Heart right ventricle (tissue), 16 donors: Measurements from ENCODE around the gene PRH1. TPM values are rescaled to one million over a fixed set of nuclear protein-coding genes. Genes with fewer than 3 reads are reported as not detected.

Source experiments
- ATAC-seq, 8 donors: fragments of 200-7000 bp; cut with Tn5 transposase; one replicate each; pipeline ENCODE4 v1.9.1; 2020; ENCODE audit warnings: mild to moderate bottlenecking in 8 of 8, moderate library complexity in 8 of 8, moderate number of reproducible peaks in 1 of 8
- DNase-seq, 2 donors: peaks; one replicate each; pipeline ENCODE4 v3.0.0-alpha.2; 2020
- H3K27ac ChIP-seq, 10 donors: fragments of 200-600 bp; sonication (generic) in 2 of 10; one replicate each; pipeline versions ENCODE4 v1.5.0 to v1.8.0; 2020 to 2022; ENCODE audit warnings: mild to moderate bottlenecking in 3 of 10
- H3K27me3 ChIP-seq, 7 donors: fragments of 200-600 bp; one replicate each; pipeline ENCODE4 v1.8.0; 2021 to 2022; ENCODE audit warnings: mild to moderate bottlenecking in 2 of 7
- H3K36me3 ChIP-seq, 9 donors: fragments of 200-600 bp; sonication (generic) in 1 of 9; one replicate each; pipeline versions ENCODE4 v1.5.0 to v1.8.0; 2020 to 2022; ENCODE audit warnings: mild to moderate bottlenecking in 2 of 9
- H3K4me1 ChIP-seq, 9 donors: fragments of 200-600 bp; sonication (generic) in 1 of 9; one replicate each; pipeline versions ENCODE4 v1.5.0 to v1.8.0; 2020 to 2022; ENCODE audit warnings: mild to moderate bottlenecking in 4 of 9
- H3K4me3 ChIP-seq, 10 donors: fragments of 200-600 bp; sonication (generic) in 2 of 10; one replicate each; pipeline versions ENCODE4 v1.5.0 to v1.8.0; 2020 to 2022; ENCODE audit warnings: mild to moderate bottlenecking in 7 of 10, moderate library complexity in 2 of 10
- H3K9me3 ChIP-seq, 11 donors: fragments of 200-600 bp in 10 of 11; sonication (generic) in 2 of 11; one replicate each; pipeline versions ENCODE4 v1.5.0 to v1.8.0; 2013 to 2022; ENCODE audit warnings: mild to moderate bottlenecking in 2 of 11, control low read depth in 1 of 11, moderate library complexity in 1 of 11
- CTCF ChIP-seq, 9 donors: fragments of 200-600 bp; sonication (generic) in 2 of 9; IDR thresholded peaks; one replicate each; pipeline versions ENCODE4 v1.5.0 to v1.8.0; 2021 to 2022; ENCODE audit warnings: antibody characterized with exemption in 9 of 9, mild to moderate bottlenecking in 5 of 9, moderate library complexity in 1 of 9
- WGBS, 2 donors: extraction: QIAGEN DNeasy Blood & Tissue Kit; methylation state at CpG; one replicate each; pipeline ENCODE4 v1.1.7; 2013; ENCODE audit warnings: inconsistent platforms in 1 of 2; 5-methylcytosine and 5-hydroxymethylcytosine counted together
- intact Hi-C, 10 donors: fragments of 100-400 bp; cut with DNase I; formaldehyde crosslinking; loops; one replicate each; pipeline versions ENCODE4 v1.11.1 to v1.14.2; 2022
- long read RNA-seq, 3 donors: library from polyadenylated mRNA; unstranded; transcript quantifications; one replicate each; pipeline ENCODE4 v2.0.0, GENCODE V29; 2020 to 2021
- polyA plus RNA-seq, 2 donors: library from polyadenylated mRNA; stranded (reverse); fragments of 200-250 nt; gene quantifications; one replicate each; pipeline ENCODE4 v1.2.3, GENCODE V29; 2013
- total RNA-seq, 10 donors: library from RNA; stranded (reverse); fragmentation: NEBNext Ultra II Directional in 3 of 10; extraction: Animal tissue kit (Norgen Biotek cat#: 25700) in 3 of 10; gene quantifications; one replicate each; pipeline versions ENCODE4 v1.2.1 to v1.2.4, GENCODE V29; 2021 to 2023
- donor health status: Arrhythmogenic right ventricular cardiomyopathy.
- donor health status: ischemic (EF 13 %, LVEDD 7.1; RV severe dilation, severe dysfunction).
- donor health status: healthy with polysubstance abuse.
- donor health status: DM: no; HTN: yes; CAD: no.
- donor health status: DM: no; HTN: no; CAD: no.
- donor health status: ischemic (EF 25% LVEDD 6.9; RV normal size, moderate dysfunction).
- donor health status: ischemic (EF 25% LVEDD 5.7; RV mildly dilated, moderate dysfunction).
- donor health status: healthy.
- donor health status: DM: yes; HTN: yes; CAD: no.
- donor health status: Ischemic cardiomyopathy.
- donor health status: ischemic (EF 35%, LVEDD 5.7; RV mildly dilated, moderate dysfunction).
- donor health status: nonischemic (EF 11% LVEDD 7.7; RV severe dilation, severe dysfunction).
- donor health status: DM: yes; HTN: yes; CAD: no.
- donor health status: PGD.
- donor health status: ischemic (EF 29% LVEDD 5.4; RV normal size, mild dysfunction).
- donor health status: nonischemic (EF 23%, LVEDD 6.1; RV moderate dilation, normal function).

PRH1 gene
- total RNA-seq (10 to 100 TPM in 1 of 10 donors, 1 to 10 TPM in 9; 6.3 to 11.7 (median 7.0) TPM), polyA plus RNA-seq (1 to 10 TPM; 2.4 TPM)
- long read RNA-seq, donor 1, partial matches to known transcripts, result 0 of 1 reads
- long read RNA-seq, donor 1, other reads (novel, unspliced or antisense), result 1 of 1 reads
- long read RNA-seq, donor 2, result 0 reads
- long read RNA-seq, donor 3, partial matches to known transcripts, result 0 of 1 reads
- long read RNA-seq, donor 3, other reads (novel, unspliced or antisense), result 1 of 1 reads

- no peak within 1 kb of the TSS for H3K27ac ChIP-seq
- 95 to 97% methylated on average over 6 of the region's 6 CpGs for WGBS, 2 donors
- DNase-seq (no peak), ATAC-seq (no peak)
- intact Hi-C loops, result no loop called here
- no peak within 1 kb of the TSS for H3K4me3 ChIP-seq
- no peak for TF ChIP-seq CTCF (IDR thresholded peaks at IDR 0.05)
- H3K36me3 ChIP-seq, result peaks cover 0 to 28% (median 6%) of the 10 kb centered on the region in 9 donors
- H3K4me1 ChIP-seq, result peaks cover 0 to 12% (median 0%) of the 10 kb centered on the region in 9 donors
- H3K9me3 ChIP-seq, result no peaks in the 10 kb centered on the region
- no peaks in the 10 kb centered on the region for H3K27me3 ChIP-seq
These were observed at the start of gene PRH1 for GRCh38 chr12:10884086-10884725. TSS of gene PRH1 (minus strand) at chr12:10884255. CDS start at chr12:10884217, 38 bp downstream.

- DNase-seq (no peak), ATAC-seq (no peak)
- no peaks in the 10 kb centered on the region for H3K27me3 ChIP-seq
- H3K4me1 ChIP-seq, result peaks cover 0 to 3% (median 0%) of the 10 kb centered on the region in 9 donors
- intact Hi-C loops, result no loop called here
- no peak within 1 kb of the TSS for H3K4me3 ChIP-seq
- no peaks in the 10 kb centered on the region for H3K9me3 ChIP-seq
- 93 to 99% methylated on average over 5 of the region's 5 CpGs for WGBS, 2 donors
- no peak within 1 kb of the TSS for H3K27ac ChIP-seq
- TF ChIP-seq CTCF (IDR thresholded peaks at IDR 0.05), result no peak
- no peaks in the 10 kb centered on the region for H3K36me3 ChIP-seq
These were observed 44.8 kb upstream of the PRH1 start, which contains the start of gene PRH2 for GRCh38 chr12:10928746-10929286. TSS of gene PRH2 (plus strand) at chr12:10929236. CDS start at chr12:10929274, 38 bp downstream.

GRCh38 chr12:10926269-10926668, 42.2 kb upstream of the PRH1 start:
- ATAC-seq, result no peak
- no peak for TF ChIP-seq CTCF (IDR thresholded peaks at IDR 0.05)
- intact Hi-C loops, result no loop called here
- no peak overlapping the region for H3K27ac ChIP-seq
- H3K36me3 ChIP-seq, result no peaks in the 10 kb centered on the region
- peaks cover 0 to 3% (median 0%) of the 10 kb centered on the region in 9 donors for H3K4me1 ChIP-seq
- 85 to 89% methylated on average over 5 of the region's 5 CpGs for WGBS, 2 donors
- no peaks in the 10 kb centered on the region for H3K9me3 ChIP-seq
- DNase-seq, result no peak
- H3K4me3 ChIP-seq, result no peak overlapping the region
- no peaks in the 10 kb centered on the region for H3K27me3 ChIP-seq

- intact Hi-C loops, result no loop called here
- no peak for DNase-seq
- WGBS, 2 donors, result 91 to 97% methylated on average over 1 of the region's 1 CpG
- Histone ChIP-seq H3K9me3 (no peaks in the 10 kb centered on the region), H3K4me1 (no peaks in the 10 kb centered on the region), H3K27ac (no peak overlapping the region), H3K27me3 (no peaks in the 10 kb centered on the region), H3K36me3 (no peaks in the 10 kb centered on the region), H3K4me3 (no peak overlapping the region)
- ATAC-seq, result no peak
- no peak for TF ChIP-seq CTCF (IDR thresholded peaks at IDR 0.05)
These were observed 35.8 kb upstream of the PRH1 start for GRCh38 chr12:10919809-10920208.
